Nephron (organoid): ENCODE data around the gene SGSM1.

Source experiments
- H3K27ac Mint-ChIP-seq, 3 experiments: 2 replicates each; pipeline ENCODE4 v1.8.0; 2020; ENCODE audit warnings: mixed read lengths in 3 of 3, mild to moderate bottlenecking in 2 of 3, moderate library complexity in 1 of 3
- H3K27me3 Mint-ChIP-seq: 2 replicates; pipeline ENCODE4 v1.8.0; 2021; ENCODE audit warnings: low read depth, mild to moderate bottlenecking, moderate library complexity, mixed read lengths
- H3K36me3 Mint-ChIP-seq: 2 replicates; pipeline ENCODE4 v1.8.0; 2020; ENCODE audit warnings: low read depth, mixed read lengths
- H3K4me1 Mint-ChIP-seq: 2 replicates; pipeline ENCODE4 v1.8.0; 2020; ENCODE audit warnings: mixed read lengths
- H3K4me3 Mint-ChIP-seq, 3 experiments: 2 replicates each; pipeline ENCODE4 v1.8.0; 2020; ENCODE audit warnings: mild to moderate bottlenecking in 3 of 3, mixed read lengths in 3 of 3, moderate library complexity in 2 of 3
- H3K9me3 Mint-ChIP-seq: 2 replicates; pipeline ENCODE4 v1.8.0; 2020; ENCODE audit warnings: mixed read lengths
- TF ChIP-seq, protein P1 (sequence below), 3 experiments: fragments of 200-600 bp; sonication (generic); IDR thresholded peaks; one replicate each; pipeline ENCODE4 v1.5.0; 2021; ENCODE audit warnings: antibody characterized with exemption in 3 of 3; ENCODE audit not compliant: unreplicated experiment in 3 of 3

Gene SGSM1

GRCh38 chr22:24950272-24950902 lies 144.4 kb downstream of the SGSM1 start:
- Mint-ChIP-seq H3K27ac (peak overlapping the region in 1 of 3 experiments; percentile 32), H3K4me1 (peaks cover 22% of the 10 kb centered on the region), H3K36me3 (no peaks in the 10 kb centered on the region), H3K4me3 (peak overlapping the region; percentile 63 to 80 (median 78)), H3K9me3 (no peaks in the 10 kb centered on the region), H3K27me3 (peaks cover 20% of the 10 kb centered on the region)
- TF ChIP-seq, protein P1, sequence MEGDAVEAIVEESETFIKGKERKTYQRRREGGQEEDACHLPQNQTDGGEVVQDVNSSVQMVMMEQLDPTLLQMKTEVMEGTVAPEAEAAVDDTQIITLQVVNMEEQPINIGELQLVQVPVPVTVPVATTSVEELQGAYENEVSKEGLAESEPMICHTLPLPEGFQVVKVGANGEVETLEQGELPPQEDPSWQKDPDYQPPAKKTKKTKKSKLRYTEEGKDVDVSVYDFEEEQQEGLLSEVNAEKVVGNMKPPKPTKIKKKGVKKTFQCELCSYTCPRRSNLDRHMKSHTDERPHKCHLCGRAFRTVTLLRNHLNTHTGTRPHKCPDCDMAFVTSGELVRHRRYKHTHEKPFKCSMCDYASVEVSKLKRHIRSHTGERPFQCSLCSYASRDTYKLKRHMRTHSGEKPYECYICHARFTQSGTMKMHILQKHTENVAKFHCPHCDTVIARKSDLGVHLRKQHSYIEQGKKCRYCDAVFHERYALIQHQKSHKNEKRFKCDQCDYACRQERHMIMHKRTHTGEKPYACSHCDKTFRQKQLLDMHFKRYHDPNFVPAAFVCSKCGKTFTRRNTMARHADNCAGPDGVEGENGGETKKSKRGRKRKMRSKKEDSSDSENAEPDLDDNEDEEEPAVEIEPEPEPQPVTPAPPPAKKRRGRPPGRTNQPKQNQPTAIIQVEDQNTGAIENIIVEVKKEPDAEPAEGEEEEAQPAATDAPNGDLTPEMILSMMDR (IDR thresholded peaks at IDR 0.05; ENCODE audit: unreplicated experiment in 3 of 3), result no peak

GRCh38 chr22:24951942-24952836 lies 146.2 kb downstream of the SGSM1 start, which contains the start of gene KIAA1671:
Gene KIAA1671 (plus strand): TSS chr22:24952716. CDS start chr22:25028000, 75,284 bp downstream.
- Mint-ChIP-seq H3K36me3 (no peaks in the 10 kb centered on the region), H3K27ac (peak within 1 kb of the TSS; percentile 60 to 94 (median 81)), H3K27me3 (peaks cover 23% of the 10 kb centered on the region), H3K9me3 (no peaks in the 10 kb centered on the region), H3K4me1 (peaks cover 22% of the 10 kb centered on the region), H3K4me3 (peak within 1 kb of the TSS; percentile 90 to 95 (median 92))
- TF ChIP-seq, protein P1 (IDR thresholded peaks at IDR 0.05; ENCODE audit: unreplicated experiment in 3 of 3), result peak; percentile 99 to 100 (median 100)

GRCh38 chr22:24952837-24953383 lies 146.9 kb downstream of the SGSM1 start:
- H3K36me3 Mint-ChIP-seq, result no peaks in the 10 kb centered on the region
- H3K27ac Mint-ChIP-seq, result peak overlapping the region; percentile 60 to 94 (median 81)
- peak overlapping the region; percentile 90 to 95 (median 92) for H3K4me3 Mint-ChIP-seq
- no peaks in the 10 kb centered on the region for H3K9me3 Mint-ChIP-seq
- peaks cover 19% of the 10 kb centered on the region for H3K27me3 Mint-ChIP-seq
- TF ChIP-seq, protein P1 (IDR thresholded peaks at IDR 0.05; ENCODE audit: unreplicated experiment in 3 of 3), result no peak
- H3K4me1 Mint-ChIP-seq, result peaks cover 22% of the 10 kb centered on the region

- H3K27ac Mint-ChIP-seq, result peak overlapping the region; percentile 60 to 94 (median 81)
- peaks cover 19% of the 10 kb centered on the region for H3K27me3 Mint-ChIP-seq
- H3K36me3 Mint-ChIP-seq, result no peaks in the 10 kb centered on the region
- TF ChIP-seq, protein P1 (IDR thresholded peaks at IDR 0.05; ENCODE audit: unreplicated experiment in 3 of 3), result no peak
- H3K4me3 Mint-ChIP-seq, result peak overlapping the region; percentile 90 to 95 (median 92)
- H3K4me1 Mint-ChIP-seq, result peaks cover 22% of the 10 kb centered on the region
- H3K9me3 Mint-ChIP-seq, result no peaks in the 10 kb centered on the region
Measured at GRCh38 chr22:24953384-24954113, 147.5 kb downstream of the SGSM1 start.

DNA sequence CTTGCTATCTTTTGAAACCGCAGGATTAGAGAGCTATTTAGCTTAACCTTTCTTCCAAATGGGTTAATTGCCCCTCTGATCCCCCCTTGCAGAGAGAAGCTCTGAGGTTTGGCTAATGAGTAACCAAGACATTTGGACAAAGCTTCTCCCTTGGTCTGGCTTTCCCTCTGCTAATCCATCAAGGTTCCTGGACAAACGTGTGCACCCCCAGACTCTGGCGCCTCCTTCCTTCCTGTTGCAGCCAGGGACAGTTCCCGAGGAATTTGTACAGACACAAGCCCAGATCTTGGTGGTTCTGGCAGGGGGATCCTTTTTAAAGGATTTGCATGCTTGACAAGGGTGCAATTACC lies 148.1 kb downstream of the SGSM1 start:
- TF ChIP-seq, protein P1 (IDR thresholded peaks at IDR 0.05; ENCODE audit: unreplicated experiment in 3 of 3), result no peak
- Mint-ChIP-seq H3K4me1 (peaks cover 22% of the 10 kb centered on the region), H3K4me3 (peak overlapping the region; percentile 78 to 84 (median 84)), H3K27me3 (peaks cover 19% of the 10 kb centered on the region), H3K9me3 (no peaks in the 10 kb centered on the region), H3K36me3 (no peaks in the 10 kb centered on the region), H3K27ac (peak overlapping the region; percentile 24 to 92 (median 60))
